Uterus (tissue), 4 donors: ENCODE measurements around the gene CRIM1. TPM values are rescaled to one million over a fixed set of nuclear protein-coding genes. Genes with fewer than 3 reads are reported as not detected.

Experiments
- DNase-seq, 2 donors: peaks; one replicate each; pipeline ENCODE4 v3.0.0-alpha.2; 2019 to 2020
- H3K27ac ChIP-seq, 2 donors: fragments of 200-600 bp; sonication (generic); 1 replicate in 1 of 2; 2 replicates in 1 of 2; pipeline ENCODE4 v1.5.1; 2016 to 2018
- H3K27me3 ChIP-seq, 2 donors: fragments of 200-600 bp; sonication (generic); one replicate each; pipeline ENCODE4 v1.5.1; 2018 to 2019; ENCODE audit warnings: control low read depth in 1 of 2
- H3K36me3 ChIP-seq, 2 donors: fragments of 200-600 bp; sonication (generic); one replicate each; pipeline ENCODE4 v1.5.1; 2019; ENCODE audit warnings: control low read depth in 1 of 2
- H3K4me1 ChIP-seq, 2 donors: fragments of 200-600 bp; sonication (generic); one replicate each; pipeline ENCODE4 v1.5.1; 2018 to 2019; ENCODE audit warnings: control low read depth in 1 of 2
- H3K4me3 ChIP-seq, 2 donors: fragments of 200-600 bp; sonication (generic); 1 replicate in 1 of 2; 2 replicates in 1 of 2; pipeline ENCODE4 v1.5.1; 2018 to 2019; ENCODE audit warnings: mild to moderate bottlenecking in 1 of 2
- H3K9me3 ChIP-seq, 2 donors: fragments of 200-600 bp; sonication (generic); one replicate each; pipeline ENCODE4 v1.5.1; 2019; ENCODE audit warnings: control low read depth in 1 of 2
- CTCF ChIP-seq, 4 experiments: fragments of 200-600 bp in 2 of 4; fragments of 450-650 bp in 2 of 4; sonication (generic) in 2 of 4; IDR thresholded peaks; one replicate each; pipeline ENCODE4 v1.5.1; 2016 to 2019; ENCODE audit warnings: antibody characterized with exemption in 4 of 4, mild to moderate bottlenecking in 2 of 4, moderate library complexity in 1 of 4
- POLR2A ChIP-seq, 2 donors: fragments of 450-650 bp; IDR thresholded peaks; one replicate each; pipeline ENCODE4 v1.6.1; 2016; ENCODE audit warnings: antibody characterized with exemption in 2 of 2, mild to moderate bottlenecking in 1 of 2, moderate library complexity in 1 of 2
- intact Hi-C: fragments of 100-400 bp; cut with DNase I; formaldehyde crosslinking; loops from one replicate; pipeline ENCODE4 v1.15.1; 2023; ENCODE audit warnings: low total_unique reads
- total RNA-seq, 4 donors: library from RNA; depleted of rRNA in 3 of 4; stranded (reverse); fragments of >200 nt in 3 of 4; gene quantifications; one replicate each; pipeline versions ENCODE4 v1.1.0 to v1.2.4, GENCODE V29; 2014 to 2023
- donor health status: DM: yes; HTN: yes; CAD: no.

CRIM1 gene
- total RNA-seq, 4 donors from 2014 or later = 51.2 to 168 (median 66.6) TPM

DNA sequence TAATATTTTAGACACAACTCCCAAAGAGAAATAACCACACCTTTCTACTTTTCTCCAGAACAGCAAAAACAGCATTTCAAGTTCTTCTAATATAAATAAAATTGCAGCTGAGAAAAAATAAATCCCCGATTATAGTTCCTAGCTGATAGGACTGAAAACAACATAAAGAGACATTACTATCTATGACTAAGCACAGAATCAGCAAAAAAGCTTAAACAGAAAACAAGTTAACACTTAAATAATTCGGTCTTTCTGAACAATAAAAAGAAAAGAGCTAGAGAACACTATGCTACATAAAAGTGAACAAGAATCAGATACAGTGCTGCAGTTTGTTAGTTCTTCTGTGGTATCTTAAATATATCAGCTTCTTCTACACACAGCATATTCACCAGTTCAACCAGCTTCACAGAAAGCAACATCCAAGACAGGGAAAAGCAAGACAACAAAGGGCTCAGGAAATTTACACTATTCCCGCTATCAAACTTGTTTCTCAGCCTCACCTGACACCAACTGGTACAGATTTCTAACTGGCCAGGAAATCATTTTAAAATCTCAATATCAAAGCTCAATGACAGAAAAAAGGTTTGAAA, 213.8 kb downstream of the CRIM1 start:
- H3K4me3 ChIP-seq = no peak overlapping the region
- intact Hi-C loops = no loop called here
- H3K27ac ChIP-seq = peak overlapping the region in 1 of 2 donors; percentile 32
- no peaks in the 10 kb centered on the region for H3K36me3 ChIP-seq
- H3K27me3 ChIP-seq = no peaks in the 10 kb centered on the region
- no peak for DNase-seq
- H3K4me1 ChIP-seq = no peaks in the 10 kb centered on the region
- H3K9me3 ChIP-seq = no peaks in the 10 kb centered on the region
- TF ChIP-seq POLR2A (IDR thresholded peaks at IDR 0.05) (no peak), CTCF (IDR thresholded peaks at IDR 0.05) (no peak)

DNA sequence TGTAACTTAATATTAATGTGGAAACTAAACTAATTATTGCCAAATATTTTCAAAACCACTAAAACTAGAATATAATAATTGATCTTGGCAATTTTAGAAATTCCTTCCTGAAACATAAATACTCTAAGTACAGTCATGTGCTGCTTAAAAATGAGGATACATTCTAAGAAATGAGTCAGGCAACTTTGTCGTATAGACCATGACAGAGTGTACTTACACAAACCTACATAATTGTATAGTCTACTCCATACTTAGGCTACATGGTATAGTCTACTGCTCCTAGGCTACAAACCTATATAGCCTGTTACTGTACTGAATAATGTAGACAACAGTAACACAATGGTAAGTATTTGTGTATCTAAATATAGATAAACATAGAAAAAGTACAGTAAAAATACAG, 214.8 kb downstream of the CRIM1 start:
- H3K27ac ChIP-seq = no peak overlapping the region
- H3K4me3 ChIP-seq = no peak overlapping the region
- no peak for DNase-seq
- H3K4me1 ChIP-seq = no peaks in the 10 kb centered on the region
- H3K36me3 ChIP-seq = no peaks in the 10 kb centered on the region
- TF ChIP-seq POLR2A (IDR thresholded peaks at IDR 0.05) (no peak), CTCF (IDR thresholded peaks at IDR 0.05) (no peak)
- no peaks in the 10 kb centered on the region for H3K27me3 ChIP-seq
- intact Hi-C loops = no loop called here
- H3K9me3 ChIP-seq = no peaks in the 10 kb centered on the region

- Histone ChIP-seq H3K27me3 (no peaks in the 10 kb centered on the region), H3K27ac (no peak overlapping the region), H3K9me3 (no peaks in the 10 kb centered on the region), H3K36me3 (no peaks in the 10 kb centered on the region), H3K4me1 (no peaks in the 10 kb centered on the region), H3K4me3 (no peak overlapping the region)
- intact Hi-C loops = no loop called here
- no peak for TF ChIP-seq POLR2A (IDR thresholded peaks at IDR 0.05)
- no peak for TF ChIP-seq CTCF (IDR thresholded peaks at IDR 0.05)
- no peak for DNase-seq
Observed at GRCh38 chr2:36572054-36572718, 216.6 kb downstream of the CRIM1 start.

DNA sequence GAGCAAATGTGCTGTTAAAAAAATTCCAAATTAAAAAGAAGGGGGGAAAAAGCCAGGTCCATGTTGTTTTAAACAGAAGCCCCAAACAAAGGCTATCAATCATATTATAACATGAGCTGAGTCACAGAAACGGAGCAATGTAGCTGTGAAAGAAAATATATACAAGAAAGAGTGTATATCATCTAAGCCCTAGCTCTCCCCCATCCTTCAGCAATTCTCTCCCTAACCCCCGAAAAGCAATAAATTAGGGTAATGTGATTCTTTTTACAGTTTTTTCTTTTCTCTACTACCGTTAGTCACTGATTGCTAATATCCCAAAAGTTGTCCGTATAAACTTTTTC, 217.1 kb downstream of the CRIM1 start:
- no peak overlapping the region for H3K4me3 ChIP-seq
- no peak overlapping the region for H3K27ac ChIP-seq
- no peaks in the 10 kb centered on the region for H3K4me1 ChIP-seq
- H3K9me3 ChIP-seq = no peaks in the 10 kb centered on the region
- no peaks in the 10 kb centered on the region for H3K36me3 ChIP-seq
- H3K27me3 ChIP-seq = no peaks in the 10 kb centered on the region
- no peak for TF ChIP-seq POLR2A (IDR thresholded peaks at IDR 0.05)
- no peak for TF ChIP-seq CTCF (IDR thresholded peaks at IDR 0.05)
- intact Hi-C loops = no loop called here
- no peak for DNase-seq

DNA sequence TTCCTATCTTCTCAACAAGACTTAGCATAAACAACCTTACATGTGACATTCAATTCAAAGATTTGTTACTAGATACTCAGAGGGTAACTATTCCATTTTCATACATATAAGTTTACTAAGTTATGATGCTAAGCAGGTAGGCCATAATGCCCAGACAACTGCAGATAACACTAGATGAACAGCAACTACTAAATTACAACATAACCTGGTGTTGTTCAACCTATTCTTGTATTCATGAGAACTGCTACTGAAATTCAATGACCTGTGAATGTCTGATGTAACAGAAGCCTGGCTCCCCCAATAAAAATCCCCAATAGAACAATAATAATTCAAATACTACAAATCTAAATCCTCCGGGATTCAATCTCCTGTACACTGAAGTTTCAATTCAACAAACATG, 217.6 kb downstream of the CRIM1 start:
- H3K36me3 ChIP-seq = no peaks in the 10 kb centered on the region
- no peak overlapping the region for H3K27ac ChIP-seq
- intact Hi-C loops = no loop called here
- no peak overlapping the region for H3K4me3 ChIP-seq
- H3K4me1 ChIP-seq = no peaks in the 10 kb centered on the region
- no peak for TF ChIP-seq POLR2A (IDR thresholded peaks at IDR 0.05)
- no peak for TF ChIP-seq CTCF (IDR thresholded peaks at IDR 0.05)
- no peaks in the 10 kb centered on the region for H3K9me3 ChIP-seq
- no peaks in the 10 kb centered on the region for H3K27me3 ChIP-seq
- no peak for DNase-seq
